SK-N-MC (cell line): ENCODE results near the gene ACSL3.

Experiments
- EZH2 ChIP-seq: fragments of 200-600 bp; sonication (generic); IDR thresholded peaks from one replicate; pipeline ENCODE4 v1.6.1; 2017; ENCODE audit warnings: antibody characterized with exemption
- FOXP2 ChIP-seq: optimal IDR thresholded peaks from 2 replicates; pipeline ENCODE3; 2011; ENCODE audit warnings: mild to moderate bottlenecking, moderate library complexity; ENCODE audit not compliant: insufficient read depth; ENCODE audit errors: extremely low read length, control extremely low read depth
- POLR2AphosphoS5 ChIP-seq: IDR thresholded peaks from 2 replicates; pipeline ENCODE4 v1.6.1; 2012; ENCODE audit warnings: mild to moderate bottlenecking, low read depth, low read length, borderline replicate concordance

- no peak for TF ChIP-seq POLR2AphosphoS5
- TF ChIP-seq FOXP2, result no peak
- TF ChIP-seq EZH2, result no peak
Observed at GRCh38 chr2:222827417-222827816, 33.4 kb upstream of the ACSL3 start.
